ENCODE results near the gene N4BP2. TPM values are rescaled to one million over a fixed set of nuclear protein-coding genes. Genes with fewer than 3 reads are reported as not detected.

N4BP2 gene
- polyA plus RNA-seq, 1 experiment = 5.7 TPM

DNA sequence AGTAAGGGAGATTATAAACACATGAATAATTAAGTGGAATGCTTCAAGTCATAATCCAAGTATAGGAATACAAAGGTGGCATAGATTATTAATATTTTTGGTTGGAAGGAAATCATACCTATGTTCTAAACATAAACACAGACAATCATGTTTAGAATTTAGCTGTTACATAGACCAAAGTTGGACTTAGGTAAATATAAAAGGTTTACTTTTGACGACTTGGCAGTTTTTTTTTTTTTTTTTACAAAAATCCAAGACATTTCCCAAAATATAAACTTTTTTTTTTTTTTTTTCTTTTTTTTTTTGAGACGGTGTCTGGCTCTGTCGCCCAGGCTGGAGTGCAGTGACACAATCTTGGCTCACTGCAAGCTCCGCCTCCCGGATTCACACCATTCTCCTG is 3.5 kb upstream of the N4BP2 start:
- POLR2A ChIA-PET = interaction anchor here (0.7 kb wide), 3 partner anchors 16 to 391 kb away, joined by 3 to 6 read pairs (median 6); no protein-coding TSS in a partner anchor
- no peak overlapping the region for H3K27ac ChIP-seq (ENCODE audit: low read depth, low read length)
- no peak overlapping the region for H3K4me3 ChIP-seq (ENCODE audit: low read depth, low read length)
- H3K9me3 ChIP-seq (ENCODE audit: control insufficient read depth, insufficient read depth, low read length) = no peaks in the 10 kb centered on the region
- CTCF ChIA-PET = no interaction called here
- TF ChIP-seq, protein P1, sequence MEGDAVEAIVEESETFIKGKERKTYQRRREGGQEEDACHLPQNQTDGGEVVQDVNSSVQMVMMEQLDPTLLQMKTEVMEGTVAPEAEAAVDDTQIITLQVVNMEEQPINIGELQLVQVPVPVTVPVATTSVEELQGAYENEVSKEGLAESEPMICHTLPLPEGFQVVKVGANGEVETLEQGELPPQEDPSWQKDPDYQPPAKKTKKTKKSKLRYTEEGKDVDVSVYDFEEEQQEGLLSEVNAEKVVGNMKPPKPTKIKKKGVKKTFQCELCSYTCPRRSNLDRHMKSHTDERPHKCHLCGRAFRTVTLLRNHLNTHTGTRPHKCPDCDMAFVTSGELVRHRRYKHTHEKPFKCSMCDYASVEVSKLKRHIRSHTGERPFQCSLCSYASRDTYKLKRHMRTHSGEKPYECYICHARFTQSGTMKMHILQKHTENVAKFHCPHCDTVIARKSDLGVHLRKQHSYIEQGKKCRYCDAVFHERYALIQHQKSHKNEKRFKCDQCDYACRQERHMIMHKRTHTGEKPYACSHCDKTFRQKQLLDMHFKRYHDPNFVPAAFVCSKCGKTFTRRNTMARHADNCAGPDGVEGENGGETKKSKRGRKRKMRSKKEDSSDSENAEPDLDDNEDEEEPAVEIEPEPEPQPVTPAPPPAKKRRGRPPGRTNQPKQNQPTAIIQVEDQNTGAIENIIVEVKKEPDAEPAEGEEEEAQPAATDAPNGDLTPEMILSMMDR (IDR thresholded peaks at IDR 0.05; ENCODE audit: low read depth, low read length) = no peak
- DNase-seq (ENCODE audit: low read depth, low spot score) = no peak
- no peaks in the 10 kb centered on the region for H3K27me3 ChIP-seq (ENCODE audit: control insufficient read depth, insufficient read depth, low read length)

DNA sequence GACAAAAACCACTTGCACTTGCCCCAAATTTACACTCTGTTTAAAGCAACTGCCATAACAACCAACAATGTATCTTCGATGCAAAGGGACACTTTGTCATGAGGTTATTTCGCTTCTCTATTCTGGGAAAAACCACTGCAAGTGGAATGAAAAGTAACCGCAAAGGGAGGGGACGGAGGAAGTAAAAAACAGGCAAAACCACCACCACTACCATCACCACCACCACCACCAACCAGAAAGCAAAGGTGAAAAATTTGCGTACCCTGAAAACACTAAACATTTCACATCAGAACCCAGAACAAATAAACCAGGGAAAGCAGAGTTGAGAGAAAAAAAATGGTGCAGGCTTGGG is 1.2 kb upstream of the N4BP2 start:
- POLR2A ChIA-PET = interaction anchor here (0.5 to 1.7 kb wide), 9 partner anchors 35 to 528 kb away, joined by 3 to 18 read pairs (median 6); partner anchors contain the start of genes SMIM14 and UGDH
- TF ChIP-seq, protein P1 (IDR thresholded peaks at IDR 0.05; ENCODE audit: low read depth, low read length) = no peak
- H3K9me3 ChIP-seq (ENCODE audit: control insufficient read depth, insufficient read depth, low read length) = no peaks in the 10 kb centered on the region
- H3K4me3 ChIP-seq (ENCODE audit: low read depth, low read length) = peak overlapping the region; percentile 79
- no peak for DNase-seq (ENCODE audit: low read depth, low spot score)
- H3K27me3 ChIP-seq (ENCODE audit: control insufficient read depth, insufficient read depth, low read length) = no peaks in the 10 kb centered on the region
- H3K27ac ChIP-seq (ENCODE audit: low read depth, low read length) = peak overlapping the region; percentile 71
- CTCF ChIA-PET = interaction anchor here (0.8 to 2.1 kb wide), 6 partner anchors 9 to 270 kb away, joined by 3 to 13 read pairs (median 8); no protein-coding TSS in a partner anchor

DNA sequence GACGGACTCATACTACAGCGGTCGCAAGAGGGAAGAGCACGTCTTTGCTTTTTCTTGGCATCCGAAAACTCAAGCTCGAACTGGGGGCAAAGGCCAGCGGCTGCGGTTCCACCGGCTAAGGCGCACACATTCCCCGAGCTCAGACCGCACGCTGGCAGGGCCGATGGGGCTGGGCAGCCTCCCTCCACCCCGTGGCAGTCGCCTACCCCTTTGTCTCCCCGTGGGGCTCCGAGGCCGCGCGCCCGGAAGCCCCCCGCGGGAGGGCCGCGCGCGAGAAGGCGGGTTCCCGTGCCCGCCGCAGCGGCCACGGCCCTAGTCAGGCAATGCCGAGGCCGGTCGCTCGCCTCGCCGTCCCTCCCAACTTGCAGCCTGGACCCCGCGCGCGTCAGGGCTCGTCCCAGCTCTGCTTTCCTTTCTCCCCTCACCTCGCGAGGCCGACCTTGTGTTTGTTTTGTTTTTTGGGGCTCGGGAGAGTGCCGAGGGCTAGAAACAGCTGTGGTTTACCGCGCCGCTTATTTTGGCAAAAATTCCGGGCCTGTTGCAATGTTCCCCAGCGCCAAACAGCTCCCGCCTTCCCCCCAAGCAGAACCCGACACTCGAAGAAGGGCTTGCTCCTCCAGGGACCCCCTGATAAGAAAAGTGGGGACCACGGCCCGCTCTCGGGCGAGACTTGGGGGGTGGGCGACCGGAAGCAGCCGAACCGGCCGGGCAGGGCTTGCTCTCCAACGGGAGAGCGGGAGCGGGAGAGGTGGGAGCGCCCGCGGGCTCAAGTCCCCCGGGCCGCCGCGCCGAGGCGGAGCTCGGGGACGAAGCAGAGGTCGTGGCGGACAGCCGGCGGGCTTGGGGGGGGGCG is 561 bp upstream of the N4BP2 start:
- TF ChIP-seq, protein P1 (IDR thresholded peaks at IDR 0.05; ENCODE audit: low read depth, low read length) = no peak
- DNase-seq (ENCODE audit: low read depth, low spot score) = peak; percentile 64
- Histone ChIP-seq H3K27me3 (ENCODE audit: control insufficient read depth, insufficient read depth, low read length) (no peaks in the 10 kb centered on the region), H3K9me3 (ENCODE audit: control insufficient read depth, insufficient read depth, low read length) (no peaks in the 10 kb centered on the region), H3K27ac (ENCODE audit: low read depth, low read length) (peak overlapping the region; percentile 92), H3K4me3 (ENCODE audit: low read depth, low read length) (peak overlapping the region; percentile 79)
- ChIA-PET CTCF (interaction anchor here (0.6 to 2.1 kb wide), 14 partner anchors 10 to 1113 kb away, joined by 3 to 13 read pairs (median 4); no protein-coding TSS in a partner anchor), POLR2A (interaction anchor here (0.5 to 1.7 kb wide), 14 partner anchors 26 to 529 kb away, joined by 3 to 18 read pairs (median 4); partner anchors contain the start of genes SMIM14 and UGDH)

DNA sequence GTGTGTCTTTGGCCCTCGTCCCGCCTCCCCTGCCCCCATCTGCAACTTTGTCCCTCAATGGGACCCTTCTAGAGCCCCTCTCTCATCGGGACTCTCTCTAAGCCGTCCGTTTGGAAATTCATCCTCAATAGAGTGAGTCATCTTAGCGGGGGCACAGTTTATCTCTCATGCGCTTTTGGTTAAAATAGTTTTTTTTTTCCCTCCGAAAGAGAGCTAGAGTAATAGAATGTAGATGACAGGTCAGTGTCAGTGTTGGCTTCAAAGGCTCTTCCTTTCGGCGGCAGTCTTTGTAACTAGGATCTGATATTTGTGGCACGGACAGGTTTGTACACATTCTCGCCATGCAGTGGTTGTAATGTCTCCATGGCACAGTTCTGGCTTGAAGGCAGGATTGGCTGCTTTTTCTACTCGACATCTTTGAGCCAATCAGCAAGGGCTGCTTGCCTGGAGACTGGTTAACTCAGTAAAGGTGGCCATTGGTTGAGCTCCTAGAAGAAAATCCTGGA is 989 bp downstream of the N4BP2 start:
- H3K27ac ChIP-seq (ENCODE audit: low read depth, low read length) = peak overlapping the region; percentile 90
- peak overlapping the region; percentile 79 for H3K4me3 ChIP-seq (ENCODE audit: low read depth, low read length)
- no peaks in the 10 kb centered on the region for H3K9me3 ChIP-seq (ENCODE audit: control insufficient read depth, insufficient read depth, low read length)
- ChIA-PET CTCF (interaction anchor here (0.5 to 2.1 kb wide), 6 partner anchors 80 to 340 kb away, joined by 3 to 15 read pairs (median 4); partner anchors contain the start of gene PDS5A), POLR2A (interaction anchor here (0.9 to 1.0 kb wide), 4 partner anchors 250 to 275 kb away, joined by 3 read pairs; no protein-coding TSS in a partner anchor)
- no peaks in the 10 kb centered on the region for H3K27me3 ChIP-seq (ENCODE audit: control insufficient read depth, insufficient read depth, low read length)
- DNase-seq (ENCODE audit: low read depth, low spot score) = peak; percentile 87
- TF ChIP-seq, protein P1 (IDR thresholded peaks at IDR 0.05; ENCODE audit: low read depth, low read length) = no peak

Measured in AG04450 (cell line).